GM12875 (cell line): ENCODE measurements around the gene FBXW7.

Experiments
- H3K4me3 ChIP-seq: one replicate; pipeline ENCODE4 v1.5.1; 2011; ENCODE audit warnings: low read depth, low read length, control low read depth
- CTCF ChIP-seq: IDR thresholded peaks from 2 replicates; pipeline ENCODE4 v1.5.1; 2011; ENCODE audit warnings: low read depth, mild to moderate bottlenecking, control low read depth, inconsistent platforms, low read length, moderate library complexity, borderline replicate concordance; ENCODE audit not compliant: insufficient read depth

The FBXW7 gene

DNA sequence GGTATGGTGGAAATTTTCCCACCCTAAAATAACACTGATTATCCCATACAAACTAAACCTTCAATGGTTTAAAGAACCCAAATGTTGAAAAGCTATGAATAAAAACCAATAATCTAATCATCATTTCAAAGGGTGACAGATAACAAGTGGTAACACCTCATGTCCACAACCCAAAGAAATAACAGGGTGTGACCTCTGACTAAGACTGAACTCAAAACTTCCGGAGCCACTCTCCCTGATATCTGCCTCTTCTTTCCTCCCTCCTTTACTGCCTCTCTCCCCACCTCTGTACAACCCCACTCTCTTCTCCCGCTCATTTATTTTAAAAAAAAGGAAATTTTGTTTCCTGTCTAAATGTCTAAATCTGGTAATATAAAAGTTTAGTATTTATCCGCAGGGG is 11.5 kb downstream of the FBXW7 start:
- no peak for TF ChIP-seq CTCF
- H3K4me3 ChIP-seq: no peak overlapping the region

GRCh38 chr4:152523731-152524130 is 12.2 kb downstream of the FBXW7 start:
- no peak overlapping the region for H3K4me3 ChIP-seq
- no peak for TF ChIP-seq CTCF

- H3K4me3 ChIP-seq: no peak overlapping the region
- TF ChIP-seq CTCF: no peak
These were observed 13.1 kb downstream of the FBXW7 start for GRCh38 chr4:152522754-152523153.

DNA sequence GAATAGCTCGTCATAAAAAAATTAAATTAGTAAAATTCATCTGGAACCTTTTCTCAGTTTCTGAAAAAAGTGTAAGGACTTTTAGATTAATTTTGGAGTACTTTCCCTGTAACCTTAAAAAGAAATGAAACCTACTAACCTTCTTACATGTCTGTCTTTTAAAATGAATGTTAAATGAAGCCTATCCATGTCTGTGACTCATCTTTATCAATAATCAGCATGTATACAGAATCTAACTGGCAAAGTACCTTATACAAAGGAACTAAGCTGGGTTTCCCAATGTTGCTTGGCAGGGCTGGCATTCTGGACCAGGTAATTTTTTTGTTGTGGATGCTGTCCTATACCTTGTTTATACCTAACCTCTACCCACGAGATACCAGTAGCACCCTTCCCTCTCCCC is 13.6 kb downstream of the FBXW7 start:
- TF ChIP-seq CTCF: no peak
- no peak overlapping the region for H3K4me3 ChIP-seq

DNA sequence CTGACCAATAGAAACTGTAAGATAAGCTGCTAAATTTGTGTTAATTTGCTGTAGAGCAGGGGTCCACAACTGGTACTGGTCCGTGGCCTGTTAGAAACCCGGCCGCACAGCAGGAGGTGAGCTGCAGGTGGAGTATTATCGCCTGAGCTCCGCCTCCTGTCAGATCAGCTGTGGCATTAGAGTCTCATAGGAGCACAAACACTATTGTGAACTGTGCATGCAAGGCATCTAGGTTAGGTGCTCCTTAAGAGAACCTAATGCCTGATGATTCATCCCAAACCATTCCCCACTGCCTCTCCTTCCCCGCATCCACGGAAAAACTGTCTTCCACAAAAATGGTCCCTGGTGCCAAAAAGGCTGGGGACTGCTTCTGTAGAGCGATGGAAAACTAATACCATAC is 19.7 kb downstream of the FBXW7 start:
- TF ChIP-seq CTCF: no peak
- no peak overlapping the region for H3K4me3 ChIP-seq

DNA sequence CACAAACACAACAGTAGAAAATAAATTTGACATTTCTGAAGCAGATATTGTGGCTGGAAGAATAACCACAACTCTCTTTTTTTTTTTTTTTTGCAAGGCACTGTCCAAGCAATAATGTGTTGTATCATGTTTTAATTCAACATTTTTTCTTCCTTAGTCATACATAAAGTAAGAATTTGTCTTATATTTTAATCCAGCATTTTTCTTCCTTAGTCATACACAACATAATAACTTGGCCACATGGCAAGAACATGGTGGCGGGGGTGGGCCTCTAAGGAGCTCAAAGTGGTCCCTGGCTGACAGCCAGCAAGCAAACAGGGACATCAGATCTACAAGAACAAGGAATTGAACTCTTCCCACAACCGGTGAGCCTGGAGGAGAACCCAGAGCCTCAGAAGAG is 20.2 kb downstream of the FBXW7 start:
- H3K4me3 ChIP-seq: no peak overlapping the region
- no peak for TF ChIP-seq CTCF

DNA sequence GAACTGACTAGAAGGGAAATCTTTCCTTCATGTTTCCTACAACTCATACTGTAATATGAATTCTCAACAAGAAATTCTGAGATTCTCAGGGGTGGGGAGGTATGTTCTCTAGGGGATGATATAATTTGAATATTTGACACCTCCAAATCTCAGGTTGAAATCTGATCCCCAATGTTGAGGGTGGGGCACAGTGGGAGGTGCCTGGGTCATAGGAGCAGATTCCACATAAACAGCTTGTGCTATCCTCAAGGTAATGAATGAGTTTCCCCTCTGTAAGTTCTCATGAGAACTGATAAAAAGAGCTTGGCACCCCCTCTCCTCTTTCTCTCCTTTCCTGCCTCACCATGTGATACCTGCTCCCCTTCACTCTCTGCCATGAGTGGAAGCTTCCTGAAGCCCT is 21.5 kb downstream of the FBXW7 start:
- H3K4me3 ChIP-seq: no peak overlapping the region
- no peak for TF ChIP-seq CTCF
